ENCODE data around the gene ARHGEF1. TPM values are rescaled to one million over a fixed set of nuclear protein-coding genes. Genes with fewer than 3 reads are reported as not detected.
A peak's percentile ranks its signal among the peaks of the same experiment; 100 is the strongest.
"Not testable (repeated sequence)": the region's sequence is repeated elsewhere in the genome, so short reads cannot be mapped to it uniquely, and the experiment has no call there.

The ARHGEF1 gene
- total and polyA plus RNA-seq, 5 experiments from 2014 or later: 161 to 1,239 (median 346) TPM

- DNase-seq (no peak), ATAC-seq (no peak)
- H3K27ac Mint-ChIP-seq: peak overlapping the region; percentile 3 to 89 (median 77)
- POLR2A ChIA-PET: interaction anchor here (0.6 to 17.2 kb wide), 5 partner anchors 9 to 76 kb away, joined by 3 to 819 read pairs (median 9); partner anchors contain the start of gene ARHGEF1
- H3K36me3 Mint-ChIP-seq: peaks cover 0 to 81% (median 15%) of the 10 kb centered on the region in 3 donors
- peak overlapping the region in 3 of 10 donors; percentile 28 to 54 (median 50) for H3K4me3 Mint-ChIP-seq
- peaks cover 36 to 83% (median 73%) of the 10 kb centered on the region in 4 donors for H3K4me1 Mint-ChIP-seq
- H3K9me3 Mint-ChIP-seq: no peaks in the 10 kb centered on the region
- no peaks in the 10 kb centered on the region for H3K27me3 Mint-ChIP-seq
Observed at GRCh38 chr19:41866284-41866683, 16.7 kb upstream of the ARHGEF1 start.

- H3K27ac Mint-ChIP-seq: peak overlapping the region; percentile 84 to 100 (median 91)
- peaks cover 34 to 82% (median 73%) of the 10 kb centered on the region in 4 donors for H3K4me1 Mint-ChIP-seq
- H3K36me3 Mint-ChIP-seq: peaks cover 0 to 63% (median 10%) of the 10 kb centered on the region in 3 donors
- ATAC-seq (no peak), DNase-seq (no peak)
- H3K27me3 Mint-ChIP-seq: no peaks in the 10 kb centered on the region
- H3K9me3 Mint-ChIP-seq: no peaks in the 10 kb centered on the region
- peak overlapping the region in 8 of 10 donors; percentile 27 to 53 (median 34) for H3K4me3 Mint-ChIP-seq
- POLR2A ChIA-PET: interaction anchor here (0.6 to 17.2 kb wide), 7 partner anchors 8 to 78 kb away, joined by 3 to 819 read pairs (median 6); partner anchors contain the start of genes ARHGEF1 and RPS19
Observed at GRCh38 chr19:41868120-41868988, 14.6 kb upstream of the ARHGEF1 start.

GRCh38 chr19:41868989-41869300 is 14.0 kb upstream of the ARHGEF1 start:
- Mint-ChIP-seq H3K4me3 (peak overlapping the region in 1 of 10 donors; percentile 53), H3K27me3 (no peaks in the 10 kb centered on the region), H3K36me3 (peaks cover 0 to 59% (median 7%) of the 10 kb centered on the region in 3 donors), H3K27ac (peak overlapping the region in 9 of 10 donors; percentile 58 to 100 (median 91)), H3K9me3 (no peaks in the 10 kb centered on the region), H3K4me1 (peaks cover 32 to 82% (median 72%) of the 10 kb centered on the region in 4 donors)
- DNase-seq: no peak
- no peak for ATAC-seq
- POLR2A ChIA-PET: interaction anchor here (0.6 to 17.2 kb wide), 5 partner anchors 9 to 77 kb away, joined by 4 to 819 read pairs (median 20); partner anchors contain the start of genes ARHGEF1 and RPS19

- H3K9me3 Mint-ChIP-seq: no peaks in the 10 kb centered on the region
- DNase-seq: no peak
- no peak for ATAC-seq
- peaks cover 0 to 54% (median 4%) of the 10 kb centered on the region in 3 donors for H3K36me3 Mint-ChIP-seq
- peak overlapping the region; percentile 74 to 100 (median 88) for H3K27ac Mint-ChIP-seq
- peaks cover 29 to 82% (median 69%) of the 10 kb centered on the region in 4 donors for H3K4me1 Mint-ChIP-seq
- peak overlapping the region in 2 of 10 donors; percentile 34 to 55 for H3K4me3 Mint-ChIP-seq
- H3K27me3 Mint-ChIP-seq: no peaks in the 10 kb centered on the region
- POLR2A ChIA-PET: interaction anchor here (1.6 to 17.2 kb wide), 5 partner anchors 9 to 80 kb away, joined by 20 to 819 read pairs (median 184); partner anchors contain the start of genes ARHGEF1 and RPS19
Observed at GRCh38 chr19:41869374-41869955, 13.5 kb upstream of the ARHGEF1 start.

DNA sequence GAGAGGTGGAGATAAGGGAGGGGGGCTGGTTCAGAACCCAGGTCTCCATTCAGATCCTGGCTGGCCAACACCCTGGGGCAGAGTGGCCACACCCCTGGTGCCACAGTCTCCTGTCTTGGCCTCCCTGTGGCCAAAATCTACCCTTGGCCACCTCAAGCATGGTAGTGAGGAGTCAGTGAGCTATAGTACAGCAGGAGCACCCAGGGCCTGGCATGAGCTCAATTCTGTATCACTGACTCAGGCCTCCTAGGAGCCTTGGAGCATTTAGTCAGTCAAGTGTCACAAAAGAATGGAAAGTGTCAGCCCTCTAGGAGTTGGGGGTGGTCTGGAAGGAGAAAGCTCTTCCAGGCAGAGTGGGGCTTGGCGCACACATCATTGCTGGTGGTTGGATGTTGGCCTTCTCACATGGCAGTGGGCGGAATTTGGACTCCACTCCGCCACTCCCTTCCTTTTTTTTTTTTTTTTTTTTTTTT is 12.5 kb upstream of the ARHGEF1 start:
- Mint-ChIP-seq H3K4me3 (peak overlapping the region in 9 of 10 donors; percentile 2 to 83 (median 47)), H3K27me3 (no peaks in the 10 kb centered on the region), H3K36me3 (peaks cover 0 to 44% (median 4%) of the 10 kb centered on the region in 3 donors), H3K27ac (peak overlapping the region; percentile 79 to 100 (median 90)), H3K4me1 (peaks cover 29 to 85% (median 71%) of the 10 kb centered on the region in 4 donors), H3K9me3 (no peaks in the 10 kb centered on the region)
- ATAC-seq (no peak), DNase-seq (no peak)
- POLR2A ChIA-PET: interaction anchor here (0.7 to 17.2 kb wide), 9 partner anchors 7 to 88 kb away, joined by 4 to 819 read pairs (median 51); partner anchors contain the start of genes ARHGEF1, RABAC1 and RPS19

DNA sequence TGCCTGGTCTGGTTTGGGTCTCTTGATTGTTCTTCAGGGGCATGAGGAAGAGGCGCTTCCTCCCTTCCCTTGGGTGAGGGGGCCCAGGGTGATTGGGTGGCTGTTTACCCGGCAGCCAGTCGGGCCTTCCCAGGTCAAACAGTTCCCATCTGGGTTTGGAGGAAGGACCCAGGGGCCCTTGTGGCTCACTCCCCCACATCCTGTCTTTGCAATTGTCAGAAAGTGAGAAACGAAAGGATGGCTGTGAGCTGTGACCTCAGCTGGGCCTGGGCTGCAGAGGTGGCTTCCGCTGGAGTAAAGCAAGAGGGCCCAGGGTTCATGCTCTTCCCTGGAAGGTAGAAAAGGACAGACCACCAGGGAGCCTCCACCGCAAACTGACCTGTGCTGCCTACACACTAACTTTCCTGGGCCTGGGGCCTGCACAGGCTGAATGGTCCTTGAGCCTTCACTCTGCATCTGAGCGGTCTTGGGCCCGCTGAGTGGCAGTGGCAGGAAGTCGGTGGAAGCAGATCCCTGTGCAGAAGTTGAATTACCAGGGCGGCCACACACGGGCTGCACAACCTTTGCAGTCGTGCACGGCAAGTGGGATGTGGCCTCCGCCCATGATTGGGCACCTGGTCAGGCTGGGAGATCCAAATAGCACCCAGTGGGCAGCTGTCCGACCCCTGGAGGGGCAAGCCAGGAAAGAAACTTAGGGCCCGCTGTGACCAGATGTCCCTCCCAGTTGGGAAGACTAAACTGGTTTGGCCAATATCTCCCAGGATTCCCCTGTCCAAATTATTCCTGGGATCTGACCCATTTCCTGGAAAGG is 11.2 kb upstream of the ARHGEF1 start:
- POLR2A ChIA-PET: interaction anchor here (0.6 to 17.2 kb wide), 14 partner anchors 8 to 587 kb away, joined by 3 to 819 read pairs (median 8); partner anchors contain the start of genes ARHGEF1, ERFL, RABAC1 and RPS19
- peaks cover 29 to 89% (median 78%) of the 10 kb centered on the region in 4 donors for H3K4me1 Mint-ChIP-seq
- DNase-seq (peak in 9 of 10 donors; percentile 27 to 81 (median 63)), ATAC-seq (peak; percentile 35 to 51)
- peak overlapping the region; percentile 89 to 100 (median 98) for H3K27ac Mint-ChIP-seq
- H3K9me3 Mint-ChIP-seq: no peaks in the 10 kb centered on the region
- peaks cover 0 to 35% (median 4%) of the 10 kb centered on the region in 3 donors for H3K36me3 Mint-ChIP-seq
- peak overlapping the region; percentile 53 to 86 (median 82) for H3K4me3 Mint-ChIP-seq
- no peaks in the 10 kb centered on the region for H3K27me3 Mint-ChIP-seq

- Mint-ChIP-seq H3K27me3 (no peaks in the 10 kb centered on the region), H3K27ac (peak overlapping the region; percentile 77 to 100 (median 98)), H3K4me1 (peaks cover 29 to 93% (median 81%) of the 10 kb centered on the region in 4 donors), H3K36me3 (peaks cover 0 to 31% (median 4%) of the 10 kb centered on the region in 3 donors), H3K9me3 (no peaks in the 10 kb centered on the region), H3K4me3 (peak overlapping the region in 4 of 10 donors; percentile 26 to 83 (median 30))
- no peak for ATAC-seq
- POLR2A ChIA-PET: interaction anchor here (0.7 to 17.2 kb wide), 14 partner anchors 9 to 86 kb away, joined by 3 to 819 read pairs (median 16); partner anchors contain the start of genes ARHGEF1, ERFL, RABAC1 and RPS19
- no peak for DNase-seq
Observed at GRCh38 chr19:41872384-41872774, 10.6 kb upstream of the ARHGEF1 start.

DNA sequence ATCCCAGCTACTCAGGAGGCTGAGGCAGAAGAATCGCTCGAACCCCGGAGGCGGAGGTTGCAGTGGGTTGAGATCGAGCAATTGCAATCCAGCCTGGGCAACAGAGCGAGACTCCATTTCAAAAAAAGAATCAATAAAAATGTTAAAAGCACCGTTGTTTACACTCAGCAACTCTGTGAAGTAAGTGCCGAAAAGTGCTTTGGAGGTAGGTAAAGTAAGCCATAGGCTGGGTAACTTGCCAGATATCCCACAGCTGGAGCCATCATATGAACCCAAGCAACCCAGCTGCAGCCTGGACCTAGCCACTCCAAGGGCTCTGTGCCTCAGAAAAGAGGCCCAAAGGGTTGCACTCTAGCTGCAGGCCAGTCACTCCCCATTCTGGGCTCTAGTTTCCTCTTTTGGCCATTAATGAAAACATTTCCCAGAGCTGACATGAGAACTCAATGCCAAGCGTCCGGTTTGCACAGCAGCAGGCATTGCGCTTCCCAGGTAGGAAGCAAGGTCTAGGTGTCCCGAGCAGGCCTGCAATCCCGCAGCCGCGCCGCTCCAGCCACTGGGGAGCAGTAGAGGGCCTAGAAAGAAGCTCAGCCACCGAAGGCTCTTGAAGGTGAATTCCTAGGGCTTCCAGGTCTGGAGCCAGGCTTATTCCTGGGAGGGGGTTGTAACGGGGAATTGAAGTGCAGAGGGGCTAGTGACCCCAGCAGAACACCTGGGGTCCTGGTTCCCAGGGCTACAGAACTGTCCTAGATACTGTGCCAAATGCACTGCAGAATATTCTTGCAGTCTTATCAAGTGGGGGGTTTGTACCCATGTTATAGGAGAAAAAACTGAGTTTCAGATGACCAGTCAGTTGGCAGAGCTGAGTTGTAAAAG is 10.0 kb upstream of the ARHGEF1 start:
- Mint-ChIP-seq H3K9me3 (no peaks in the 10 kb centered on the region), H3K27ac (peak overlapping the region; percentile 89 to 100 (median 98)), H3K4me1 (peaks cover 27 to 94% (median 82%) of the 10 kb centered on the region in 4 donors), H3K27me3 (no peaks in the 10 kb centered on the region), H3K4me3 (peak overlapping the region; percentile 45 to 83 (median 59)), H3K36me3 (peaks cover 0 to 25% (median 4%) of the 10 kb centered on the region in 3 donors)
- POLR2A ChIA-PET: interaction anchor here (0.7 to 17.2 kb wide), 18 partner anchors 9 to 85 kb away, joined by 3 to 819 read pairs (median 9); partner anchors contain the start of genes ARHGEF1, ERFL, RABAC1 and RPS19
- DNase-seq (peak; percentile 50 to 81 (median 66)), ATAC-seq (no peak)

DNA sequence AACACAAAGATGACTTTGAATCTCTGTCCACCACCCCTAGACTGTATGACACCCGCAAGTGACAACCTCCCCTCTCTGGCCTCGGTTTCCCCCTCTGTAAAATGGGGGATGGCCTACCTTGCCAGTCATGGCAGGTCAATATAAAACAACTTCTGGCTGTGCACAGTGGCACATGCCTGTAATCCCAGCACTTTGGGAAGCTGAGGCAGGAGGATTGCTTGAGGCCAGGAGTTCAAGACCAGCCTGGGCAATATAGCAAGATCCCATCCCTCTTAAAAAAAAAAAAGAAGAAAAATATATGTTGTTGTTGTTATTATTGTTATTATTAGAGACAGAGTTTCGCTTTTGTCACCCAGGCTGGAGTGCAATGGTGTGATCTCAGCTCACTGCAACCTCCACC is 7.0 kb upstream of the ARHGEF1 start:
- H3K4me1 Mint-ChIP-seq: peaks cover 29 to 100% (median 89%) of the 10 kb centered on the region in 4 donors
- ATAC-seq, H3K27me3 Mint-ChIP-seq, DNase-seq, H3K9me3 Mint-ChIP-seq, H3K36me3 Mint-ChIP-seq: not testable (repeated sequence)
- peak overlapping the region; percentile 68 to 90 (median 82) for H3K4me3 Mint-ChIP-seq
- peak overlapping the region; percentile 93 to 100 (median 100) for H3K27ac Mint-ChIP-seq
- POLR2A ChIA-PET: interaction anchor here (0.6 to 17.2 kb wide), 19 partner anchors 10 to 1922 kb away, joined by 3 to 819 read pairs (median 8); partner anchors contain the start of genes ARHGEF1, ERFL, RABAC1 and RPS19

Measured in naive thymus-derived CD8-positive, alpha-beta T cell (primary cell).